ENCODE measurements around the gene DPP6.

The DPP6 gene

GRCh38 chr7:154517768-154518167, 465.6 kb downstream of the DPP6 start:
- TF ChIP-seq CTCF (IDR thresholded peaks at IDR 0.05; ENCODE audit: control extremely low read depth, extremely low read depth, low read depth, missing control alignments) = no peak
- no peak for DNase-seq (ENCODE audit: extremely low spot score)
- POLR2A ChIA-PET = no interaction called here
- CTCF ChIA-PET = no interaction called here

GRCh38 chr7:154519229-154519628, 467.0 kb downstream of the DPP6 start:
- DNase-seq (ENCODE audit: extremely low spot score) = no peak
- ChIA-PET POLR2A (no interaction called here), CTCF (interaction anchor here (1.0 to 2.6 kb wide), 4 partner anchors 10 to 16 kb away, joined by 3 to 5 read pairs (median 4); no protein-coding TSS in a partner anchor)

GRCh38 chr7:154530136-154530535, 477.9 kb downstream of the DPP6 start:
- TF ChIP-seq CTCF (IDR thresholded peaks at IDR 0.05; ENCODE audit: control extremely low read depth, extremely low read depth, low read depth, missing control alignments) = no peak
- DNase-seq (ENCODE audit: extremely low spot score) = no peak
- POLR2A ChIA-PET = no interaction called here
- CTCF ChIA-PET = interaction anchor here (1.0 kb wide), 1 partner anchor 39 kb away, joined by 3 read pairs; no protein-coding TSS in a partner anchor

More at GRCh38 chr7:154519229-154519628, 467.0 kb downstream of the DPP6 start:
- no peak for TF ChIP-seq CTCF (IDR thresholded peaks at IDR 0.05; ENCODE audit: control extremely low read depth, extremely low read depth, low read depth, missing control alignments)

DNA sequence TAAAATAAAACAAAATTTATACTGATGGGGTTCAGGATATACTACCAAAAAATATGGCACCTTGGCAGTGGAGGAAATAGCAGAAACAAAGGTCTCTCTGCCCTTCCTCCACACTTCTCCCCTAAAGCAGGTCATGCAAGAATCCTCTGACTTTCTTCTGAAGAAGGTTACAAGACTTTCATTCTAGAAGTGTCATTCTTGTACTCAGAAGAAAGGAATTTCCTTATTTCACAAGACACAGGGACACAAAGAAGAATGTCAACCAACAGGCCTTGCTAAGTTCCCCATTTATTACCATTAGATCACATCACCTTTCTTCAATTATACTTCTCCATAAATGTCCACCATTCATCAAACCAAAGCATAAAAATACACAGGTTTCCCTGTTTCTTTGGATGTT, 480.6 kb downstream of the DPP6 start:
- DNase-seq (ENCODE audit: extremely low spot score) = no peak
- POLR2A ChIA-PET = no interaction called here
- CTCF ChIA-PET = interaction anchor here (0.9 to 1.7 kb wide), 2 partner anchors 10 to 12 kb away, joined by 3 to 4 read pairs; no protein-coding TSS in a partner anchor

DNA sequence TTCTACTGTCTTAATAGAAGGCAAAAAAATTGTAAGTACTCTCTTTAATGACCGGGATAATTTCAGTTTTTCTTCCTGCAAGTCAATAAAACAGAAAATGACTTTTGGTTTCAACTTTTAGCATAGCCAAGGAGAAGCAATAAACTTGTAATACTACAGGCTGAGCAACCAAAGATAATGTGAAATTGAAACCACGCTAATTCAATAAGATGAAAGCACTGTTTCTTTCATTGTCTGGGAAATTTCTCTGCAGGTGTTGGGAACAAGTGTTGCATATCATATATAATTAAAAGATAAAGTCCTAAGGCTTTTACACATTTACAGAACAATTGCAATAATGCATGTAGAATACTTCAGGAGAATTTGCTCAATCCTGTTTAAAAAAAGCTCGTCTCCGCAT, 488.4 kb downstream of the DPP6 start:
- CTCF ChIA-PET = no interaction called here
- DNase-seq (ENCODE audit: extremely low spot score) = no peak
- POLR2A ChIA-PET = no interaction called here
- no peak for TF ChIP-seq CTCF (IDR thresholded peaks at IDR 0.05; ENCODE audit: control extremely low read depth, extremely low read depth, low read depth, missing control alignments)

More for the DNA sequence above, 480.6 kb downstream of the DPP6 start:
- no peak for TF ChIP-seq CTCF (IDR thresholded peaks at IDR 0.05; ENCODE audit: control extremely low read depth, extremely low read depth, low read depth, missing control alignments)

- DNase-seq (ENCODE audit: extremely low spot score) = no peak
- ChIA-PET CTCF (no interaction called here), POLR2A (no interaction called here)
- TF ChIP-seq CTCF (IDR thresholded peaks at IDR 0.05; ENCODE audit: control extremely low read depth, extremely low read depth, low read depth, missing control alignments) = no peak
Observed at GRCh38 chr7:154541606-154542005, 489.4 kb downstream of the DPP6 start.

All from GM10248 (cell line).